PFSK-1 (cell line): ENCODE results near the gene INHBB.

Experiments
- FOXP2 ChIP-seq: optimal IDR thresholded peaks from 2 replicates; pipeline ENCODE3; 2011; ENCODE audit warnings: borderline replicate concordance, control low read depth, inconsistent platforms; ENCODE audit not compliant: insufficient read depth; ENCODE audit errors: extremely low read length, extremely low read depth
- POLR2AphosphoS5 ChIP-seq: IDR thresholded peaks from 2 replicates; pipeline ENCODE4 v1.6.1; 2012; ENCODE audit warnings: low read depth, mild to moderate bottlenecking, control low read depth, low read length, moderate library complexity
- SIN3A ChIP-seq: IDR thresholded peaks from 2 replicates; pipeline ENCODE4 v1.6.1; 2012; ENCODE audit warnings: mild to moderate bottlenecking, low read length, moderate library complexity, borderline replicate concordance; ENCODE audit not compliant: insufficient read depth
- TAF1 ChIP-seq: IDR thresholded peaks from 2 replicates; pipeline ENCODE4 v1.6.1; 2012; ENCODE audit warnings: low read length, control low read depth, borderline replicate concordance; ENCODE audit not compliant: insufficient read depth
- TF ChIP-seq, protein P1 (sequence below), 2 experiments: IDR thresholded peaks; 2 replicates each; pipeline versions ENCODE4 v1.6.1 to v1.8.0; 2011 to 2012; ENCODE audit warnings: low read depth in 2 of 2, low read length in 2 of 2, control low read depth in 1 of 2, inconsistent platforms in 1 of 2, mild to moderate bottlenecking in 1 of 2, moderate library complexity in 1 of 2; ENCODE audit not compliant: insufficient read depth in 1 of 2

INHBB gene

GRCh38 chr2:120378605-120379004, 32.7 kb downstream of the INHBB start:
- TF ChIP-seq POLR2AphosphoS5, result no peak
- no peak for TF ChIP-seq TAF1
- no peak for TF ChIP-seq FOXP2
- TF ChIP-seq, protein P1, sequence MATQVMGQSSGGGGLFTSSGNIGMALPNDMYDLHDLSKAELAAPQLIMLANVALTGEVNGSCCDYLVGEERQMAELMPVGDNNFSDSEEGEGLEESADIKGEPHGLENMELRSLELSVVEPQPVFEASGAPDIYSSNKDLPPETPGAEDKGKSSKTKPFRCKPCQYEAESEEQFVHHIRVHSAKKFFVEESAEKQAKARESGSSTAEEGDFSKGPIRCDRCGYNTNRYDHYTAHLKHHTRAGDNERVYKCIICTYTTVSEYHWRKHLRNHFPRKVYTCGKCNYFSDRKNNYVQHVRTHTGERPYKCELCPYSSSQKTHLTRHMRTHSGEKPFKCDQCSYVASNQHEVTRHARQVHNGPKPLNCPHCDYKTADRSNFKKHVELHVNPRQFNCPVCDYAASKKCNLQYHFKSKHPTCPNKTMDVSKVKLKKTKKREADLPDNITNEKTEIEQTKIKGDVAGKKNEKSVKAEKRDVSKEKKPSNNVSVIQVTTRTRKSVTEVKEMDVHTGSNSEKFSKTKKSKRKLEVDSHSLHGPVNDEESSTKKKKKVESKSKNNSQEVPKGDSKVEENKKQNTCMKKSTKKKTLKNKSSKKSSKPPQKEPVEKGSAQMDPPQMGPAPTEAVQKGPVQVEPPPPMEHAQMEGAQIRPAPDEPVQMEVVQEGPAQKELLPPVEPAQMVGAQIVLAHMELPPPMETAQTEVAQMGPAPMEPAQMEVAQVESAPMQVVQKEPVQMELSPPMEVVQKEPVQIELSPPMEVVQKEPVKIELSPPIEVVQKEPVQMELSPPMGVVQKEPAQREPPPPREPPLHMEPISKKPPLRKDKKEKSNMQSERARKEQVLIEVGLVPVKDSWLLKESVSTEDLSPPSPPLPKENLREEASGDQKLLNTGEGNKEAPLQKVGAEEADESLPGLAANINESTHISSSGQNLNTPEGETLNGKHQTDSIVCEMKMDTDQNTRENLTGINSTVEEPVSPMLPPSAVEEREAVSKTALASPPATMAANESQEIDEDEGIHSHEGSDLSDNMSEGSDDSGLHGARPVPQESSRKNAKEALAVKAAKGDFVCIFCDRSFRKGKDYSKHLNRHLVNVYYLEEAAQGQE (IDR thresholded peaks at IDR 0.05; ENCODE audit: insufficient read depth in 1 of 2, low read depth in 2 of 2, low read length in 2 of 2), result no peak
- TF ChIP-seq SIN3A, result no peak

GRCh38 chr2:120379916-120380893, 34.3 kb downstream of the INHBB start:
- TF ChIP-seq TAF1 (no peak), FOXP2 (no peak), POLR2AphosphoS5 (no peak), SIN3A (no peak)
- TF ChIP-seq, protein P1 (IDR thresholded peaks at IDR 0.05; ENCODE audit: insufficient read depth in 1 of 2, low read depth in 2 of 2, low read length in 2 of 2), result no peak

DNA sequence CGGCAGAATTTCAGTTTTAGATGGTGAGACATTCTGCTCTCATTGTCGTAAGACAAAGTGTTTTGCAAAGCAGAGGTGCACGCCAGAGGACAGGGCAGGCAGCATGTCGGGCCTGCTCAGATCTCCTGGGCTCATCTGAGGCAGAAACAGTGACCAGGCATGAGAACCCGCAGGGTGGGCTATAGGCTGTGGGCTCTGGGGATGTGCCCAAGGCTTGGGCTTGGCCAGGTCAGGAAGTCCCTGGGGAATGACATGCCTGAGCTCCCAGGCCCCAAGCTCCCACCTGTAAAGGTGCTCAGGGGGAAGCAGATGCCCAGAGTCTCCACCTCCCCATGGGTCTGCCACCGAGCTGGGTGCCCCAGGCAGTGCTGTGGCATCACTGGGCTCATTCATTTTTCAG, 35.3 kb downstream of the INHBB start:
- TF ChIP-seq POLR2AphosphoS5 (no peak), TAF1 (no peak), SIN3A (no peak), FOXP2 (no peak)
- TF ChIP-seq, protein P1 (IDR thresholded peaks at IDR 0.05; ENCODE audit: insufficient read depth in 1 of 2, low read depth in 2 of 2, low read length in 2 of 2), result no peak

DNA sequence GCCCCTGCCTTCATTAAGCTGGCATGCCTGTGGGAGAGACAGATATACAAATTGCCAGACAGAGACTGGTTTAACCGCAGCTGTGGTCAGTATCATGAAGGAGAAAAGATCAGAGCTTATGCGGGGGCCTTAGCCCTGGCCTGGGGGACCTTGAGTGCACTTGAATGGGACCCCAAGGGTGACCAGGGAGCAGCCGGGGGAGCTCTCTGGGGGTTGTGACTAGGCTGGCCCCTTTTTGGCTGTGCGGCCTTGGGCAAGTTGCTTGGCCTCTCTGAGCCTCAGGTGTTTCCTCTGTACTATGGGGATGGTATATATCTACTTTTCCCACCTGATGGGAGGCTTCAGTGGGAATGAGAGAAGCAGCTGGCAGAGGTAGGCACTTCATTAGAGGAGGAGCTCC, 35.7 kb downstream of the INHBB start:
- TF ChIP-seq, protein P1 (IDR thresholded peaks at IDR 0.05; ENCODE audit: insufficient read depth in 1 of 2, low read depth in 2 of 2, low read length in 2 of 2), result no peak
- no peak for TF ChIP-seq TAF1
